OCI-LY3 (cell line): Measurements from ENCODE around the gene MOGAT2.

Experiments used
- H2AFZ ChIP-seq: fragments of 200-600, 300-600 bp; shearing (Covaris generic); 2 replicates; pipeline ENCODE4 v1.6.0; 2014; ENCODE audit warnings: antibody characterized with exemption, low read depth, low read length
- H3K27ac ChIP-seq: fragments of 200-600, 300-600 bp; sonication (generic); 2 replicates; pipeline ENCODE4 v1.5.1; 2014; ENCODE audit warnings: mild to moderate bottlenecking, low read length, moderate library complexity, mixed read lengths
- H3K27me3 ChIP-seq: fragments of 200-600, 300-600 bp; sonication (generic); 2 replicates; pipeline ENCODE4 v1.6.1; 2014; ENCODE audit warnings: low read depth, low read length, mixed read lengths
- H3K36me3 ChIP-seq: fragments of 200-600, 300-600 bp; sonication (generic); replicated peaks from 2 replicates; pipeline ENCODE3; 2014; ENCODE audit warnings: low read depth, low read length, mixed read lengths
- H3K4me1 ChIP-seq: fragments of 300-600, 200-600 bp; sonication (generic); 2 replicates; pipeline ENCODE4 v1.6.1; 2014; ENCODE audit warnings: low read length, mixed read lengths
- H3K4me2 ChIP-seq: fragments of 200-600, 300-600 bp; sonication (generic); 2 replicates; pipeline ENCODE4 v1.6.1; 2014; ENCODE audit warnings: low read length, mixed read lengths
- H3K4me3 ChIP-seq: fragments of 300-600, 200-600 bp; sonication (generic); 2 replicates; pipeline ENCODE4 v1.5.1; 2014; ENCODE audit warnings: antibody characterized with exemption, mild to moderate bottlenecking, low read length, moderate library complexity
- H3K79me2 ChIP-seq: fragments of 300-600, 200-600 bp; shearing (Covaris generic); 2 replicates; pipeline ENCODE4 v1.6.1; 2014; ENCODE audit warnings: mild to moderate bottlenecking, low read length, mixed read lengths
- H3K9ac ChIP-seq: fragments of 300-600, 200-600 bp; shearing (Covaris generic); 2 replicates; pipeline ENCODE4 v1.6.0; 2014; ENCODE audit warnings: mild to moderate bottlenecking, low read length, moderate library complexity
- H3K9me3 ChIP-seq: fragments of 200-600, 300-600 bp; shearing (Covaris generic); 2 replicates; pipeline ENCODE4 v1.6.1; 2014; ENCODE audit warnings: low read length, mixed read lengths; ENCODE audit not compliant: insufficient read depth
- H4K20me1 ChIP-seq: fragments of 200-600, 300-600 bp; sonication (generic); 2 replicates; pipeline ENCODE4 v1.6.1; 2016; ENCODE audit warnings: low read length, mixed read lengths; ENCODE audit not compliant: insufficient read depth
- CTCF ChIP-seq: fragments of 200-600, 300-600 bp; sonication (generic); IDR thresholded peaks from 2 replicates; pipeline ENCODE4 v1.5.1; 2014; ENCODE audit warnings: antibody characterized with exemption, low read length, low read depth
- EZH2phosphoT487 ChIP-seq: fragments of 200-600 bp; shearing (Covaris generic); IDR thresholded peaks from 2 replicates; pipeline ENCODE4 v1.6.1; 2018; ENCODE audit warnings: antibody characterized with exemption, mixed run types, low read depth

Gene MOGAT2

GRCh38 chr11:75781831-75782230, 64.2 kb downstream of the MOGAT2 start:
- no peaks in the 10 kb centered on the region for H3K9me3 ChIP-seq
- TF ChIP-seq EZH2phosphoT487 (no peak), CTCF (no peak)
- no peak overlapping the region for H3K4me3 ChIP-seq
- no peaks in the 10 kb centered on the region for H3K27me3 ChIP-seq
- no peaks in the 10 kb centered on the region for H4K20me1 ChIP-seq
- H3K79me2 ChIP-seq: no peaks in the 10 kb centered on the region
- peaks cover 7% of the 10 kb centered on the region for H3K36me3 ChIP-seq
- H2AFZ ChIP-seq: no peak overlapping the region
- peaks cover 28% of the 10 kb centered on the region for H3K4me1 ChIP-seq
- H3K4me2 ChIP-seq: no peak overlapping the region
- no peak overlapping the region for H3K9ac ChIP-seq
- no peak overlapping the region for H3K27ac ChIP-seq
